Medulla oblongata (tissue), 1 donor: Measurements from ENCODE around the gene HEPACAM.

Experiments
- DNase-seq: peaks from one replicate; pipeline ENCODE4 v3.0.0-alpha.2; 2015; ENCODE audit errors: extremely low spot score

Gene HEPACAM

DNA sequence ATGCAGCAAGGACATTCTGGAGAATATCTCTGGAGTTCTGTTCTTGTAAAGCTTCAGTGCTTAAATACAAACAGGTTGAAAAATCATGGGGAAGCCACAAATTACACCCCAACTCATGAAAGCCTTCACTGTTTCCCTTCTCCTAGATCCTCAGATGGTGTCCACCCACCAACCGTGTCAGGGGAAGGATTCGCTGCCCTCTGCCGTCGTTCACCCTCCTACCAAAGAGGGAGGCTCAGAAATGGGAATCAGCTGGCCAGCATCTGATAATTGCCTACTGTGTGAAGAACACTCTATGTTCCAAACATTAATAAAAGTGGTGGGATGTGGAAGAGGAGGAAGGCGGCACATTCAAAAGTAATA is 7.4 kb upstream of the HEPACAM start:
- DNase-seq, result peak; percentile 93

DNA sequence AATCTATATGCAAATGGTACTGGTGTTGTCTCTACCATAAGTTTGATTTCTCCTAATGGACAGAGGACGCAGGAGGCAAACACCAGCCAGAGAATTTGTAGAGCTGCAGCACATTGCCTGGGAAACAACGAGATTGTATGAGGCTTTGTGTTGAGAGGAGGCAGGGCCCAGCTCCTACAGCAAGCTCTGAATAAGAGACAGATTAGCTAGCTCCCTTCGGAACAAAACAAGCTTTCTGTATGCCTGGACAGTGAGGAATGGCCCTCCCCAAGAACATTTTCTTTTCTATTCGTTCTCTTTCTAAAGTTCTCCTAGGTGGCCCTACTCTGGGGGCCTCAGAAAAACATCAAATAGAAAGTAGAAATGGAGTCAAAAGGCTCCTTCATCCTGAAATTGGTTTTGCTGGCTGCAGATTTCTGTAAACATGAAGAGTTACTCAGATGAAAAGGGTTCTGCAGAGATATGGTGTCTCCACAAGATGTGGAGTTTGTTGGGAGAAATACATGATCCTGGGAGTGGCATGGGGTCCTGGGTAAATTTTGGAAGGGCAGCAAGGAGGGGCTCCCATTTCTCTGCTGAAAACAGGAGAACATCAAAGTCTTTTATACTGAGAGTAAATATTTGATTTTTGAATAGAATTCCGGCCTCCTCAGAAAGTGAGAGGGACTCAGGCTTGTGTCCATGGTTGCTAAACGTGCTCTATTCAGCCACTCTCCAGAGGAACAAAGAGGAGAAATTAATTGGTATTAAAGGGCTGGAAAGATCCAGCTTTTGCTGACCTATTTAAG is 6.8 kb upstream of the HEPACAM start:
- DNase-seq, result peak; percentile 93

DNA sequence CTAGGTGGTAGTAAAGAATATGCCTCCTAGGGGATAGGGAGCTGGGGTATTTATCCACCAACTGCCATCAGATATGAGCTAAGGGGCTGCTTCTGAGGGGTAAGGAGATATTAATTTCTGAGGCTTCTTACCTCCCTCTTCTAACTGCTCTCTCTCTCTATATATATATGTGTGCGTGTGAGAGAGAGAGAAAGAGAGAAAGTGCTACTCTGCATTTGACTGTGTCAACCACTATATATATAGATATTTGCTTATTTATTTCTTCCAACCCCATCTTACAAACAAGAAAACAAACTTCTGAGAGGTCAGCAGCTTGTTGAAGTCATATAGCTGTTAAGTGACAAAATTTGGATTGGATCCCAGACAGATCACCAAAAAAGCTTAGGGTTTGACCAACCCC is 5.9 kb upstream of the HEPACAM start:
- no peak for DNase-seq

DNA sequence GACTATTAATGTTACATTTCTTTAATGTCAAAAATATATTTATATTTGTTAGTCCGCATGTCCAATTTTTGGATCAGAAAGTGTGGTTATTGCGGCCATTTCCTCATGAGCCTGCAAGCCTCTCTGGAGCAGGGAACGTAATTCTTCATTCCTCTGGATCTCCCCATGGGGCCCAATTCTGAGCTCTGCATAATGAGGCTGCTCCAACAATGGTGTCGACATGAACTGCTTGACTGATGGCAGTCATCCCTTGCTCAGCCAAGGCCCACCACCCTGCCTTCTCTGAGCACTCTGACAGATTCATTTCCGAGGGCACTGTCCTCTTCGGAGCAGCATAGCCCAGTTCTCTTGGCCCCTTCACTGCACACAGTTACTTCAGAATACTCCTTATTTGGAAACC is 3.1 kb upstream of the HEPACAM start:
- no peak for DNase-seq

DNA sequence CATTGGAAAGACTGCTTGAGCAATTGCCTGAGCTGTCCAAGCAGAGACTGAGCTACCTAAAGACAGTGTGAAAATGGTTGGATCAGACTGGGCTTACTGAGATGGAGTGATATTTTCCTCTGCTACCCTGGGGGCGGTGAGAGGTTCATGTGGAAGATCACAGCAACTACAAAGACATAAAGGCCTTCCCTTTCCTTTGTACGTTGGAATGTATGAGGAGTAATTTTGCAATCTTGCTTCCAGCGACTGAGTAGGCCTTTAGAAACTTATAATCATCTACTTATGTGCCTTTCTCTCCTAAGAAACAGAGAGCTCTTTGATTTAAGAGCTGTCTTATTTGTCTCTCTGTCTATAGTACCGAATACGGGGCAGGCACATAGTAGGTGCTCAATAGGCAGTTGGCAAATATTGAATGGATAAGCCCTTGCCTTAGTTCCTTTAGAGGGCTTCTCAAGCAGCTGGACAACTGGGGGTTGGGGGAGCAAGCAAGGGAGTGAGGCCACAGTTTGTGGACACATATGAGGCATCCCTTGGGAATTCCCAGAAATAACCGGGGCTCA is 2.4 kb upstream of the HEPACAM start:
- DNase-seq, result no peak

DNA sequence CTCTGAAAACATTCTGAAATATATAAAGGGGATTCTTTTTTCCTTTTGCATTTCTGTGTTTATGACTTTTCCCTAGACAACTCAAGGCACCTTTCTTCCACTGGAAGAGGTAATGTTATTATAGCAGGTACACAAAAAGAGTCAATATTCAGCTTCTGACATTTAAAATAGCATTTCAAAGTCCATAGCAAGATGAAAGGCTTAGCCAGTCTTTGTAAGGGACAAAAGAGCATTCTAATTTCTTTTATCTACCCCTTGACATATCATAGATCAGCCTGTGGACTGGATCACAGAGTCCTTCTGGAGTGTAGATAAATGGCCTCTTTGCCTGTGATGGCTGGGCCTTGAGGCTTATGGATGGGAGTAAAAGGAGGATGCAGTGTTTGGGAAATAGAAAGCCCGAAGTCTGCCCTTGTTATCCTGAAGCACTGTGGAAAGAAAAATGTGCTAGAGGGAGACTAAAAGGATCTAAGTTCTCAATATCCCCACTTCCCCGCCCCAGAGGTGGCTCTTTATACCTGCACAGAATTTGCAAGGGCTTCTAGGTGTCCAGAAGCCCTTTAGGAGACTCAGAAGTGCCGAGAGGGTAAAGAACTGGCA is 1.6 kb upstream of the HEPACAM start:
- DNase-seq, result no peak

DNA sequence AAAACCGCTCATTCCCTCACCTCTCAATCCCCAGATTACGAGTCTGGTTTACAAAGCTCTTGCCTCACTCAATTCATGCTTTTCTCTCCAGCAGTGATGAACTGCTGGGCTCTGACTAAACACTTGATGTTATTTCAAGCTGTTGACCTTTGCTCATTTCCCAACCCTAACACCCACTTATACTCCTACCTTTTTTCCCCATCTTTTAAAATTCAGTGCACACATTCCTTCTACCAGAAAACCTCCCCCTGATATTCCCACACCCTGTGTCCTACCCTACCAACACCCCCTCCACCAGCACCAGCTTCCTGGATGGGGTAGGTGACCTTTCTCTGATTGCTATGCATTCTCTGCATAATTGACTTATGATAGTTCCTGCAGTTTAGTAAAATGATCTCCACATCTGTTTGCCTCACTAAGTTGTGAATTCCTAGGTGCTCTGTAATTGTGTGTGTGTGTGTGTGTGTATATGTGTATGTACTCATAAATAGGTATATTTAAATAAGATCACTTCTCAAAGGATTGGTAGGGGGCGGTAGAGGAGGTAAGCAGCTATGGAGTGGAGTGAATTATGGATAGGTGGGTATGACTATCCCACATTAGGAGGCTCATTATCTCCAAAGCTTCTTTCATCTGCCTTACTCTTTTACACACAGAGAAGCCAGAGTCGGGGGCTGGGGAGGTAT is 842 bp downstream of the HEPACAM start:
- DNase-seq, result no peak

DNA sequence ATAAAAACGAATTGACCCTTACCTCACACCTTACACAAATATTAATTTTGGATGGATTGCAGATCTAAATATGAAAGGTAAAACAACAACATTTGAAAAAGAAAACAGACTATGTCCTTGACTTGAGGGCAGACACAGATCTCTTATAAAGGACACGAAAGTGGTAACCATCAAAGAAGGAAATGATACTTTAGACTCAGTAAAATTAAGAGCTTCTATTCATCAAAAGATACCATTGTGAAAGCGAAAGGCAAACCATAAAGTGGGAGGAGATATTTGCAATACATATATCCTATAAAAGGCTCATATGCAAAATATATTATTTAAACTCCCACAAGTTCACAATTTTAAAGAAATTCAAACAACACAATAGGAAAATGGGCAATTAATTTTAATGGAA is 5.0 kb downstream of the HEPACAM start:
- DNase-seq, result no peak

DNA sequence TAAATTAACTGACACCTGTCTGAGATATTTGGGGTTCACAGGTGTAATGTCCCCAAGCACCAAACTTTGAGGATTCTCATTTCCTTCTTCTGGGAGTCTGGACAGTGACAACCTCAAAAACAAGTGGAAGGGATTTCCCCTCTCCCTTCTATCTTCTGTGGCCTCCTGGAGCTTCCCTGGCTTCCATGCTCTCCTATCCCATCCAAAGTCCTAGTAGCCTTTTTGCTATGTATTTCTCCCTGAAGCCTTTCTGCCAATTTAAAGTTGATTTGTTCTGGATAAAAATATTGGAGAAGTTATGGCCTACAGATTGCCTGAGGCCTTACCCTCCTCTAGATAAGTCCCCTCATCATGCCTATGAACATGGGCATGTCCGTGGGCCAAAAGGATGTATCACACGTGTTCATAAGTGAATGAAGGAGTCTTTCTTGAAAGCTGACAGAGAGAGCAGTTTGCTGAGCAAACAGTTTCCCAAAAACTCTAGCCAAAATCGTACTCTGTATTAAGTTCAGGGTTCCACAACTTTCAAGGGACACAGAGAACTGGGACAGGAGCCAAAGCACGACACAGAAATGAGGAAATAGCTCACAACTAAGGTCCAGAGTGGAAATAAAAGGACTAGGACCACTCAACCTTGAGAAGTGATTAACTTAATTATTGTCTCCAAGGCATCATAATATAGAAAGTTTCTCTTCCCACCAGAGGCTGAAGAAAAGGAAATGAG is 6.7 kb downstream of the HEPACAM start:
- peak; percentile 76 for DNase-seq

DNA sequence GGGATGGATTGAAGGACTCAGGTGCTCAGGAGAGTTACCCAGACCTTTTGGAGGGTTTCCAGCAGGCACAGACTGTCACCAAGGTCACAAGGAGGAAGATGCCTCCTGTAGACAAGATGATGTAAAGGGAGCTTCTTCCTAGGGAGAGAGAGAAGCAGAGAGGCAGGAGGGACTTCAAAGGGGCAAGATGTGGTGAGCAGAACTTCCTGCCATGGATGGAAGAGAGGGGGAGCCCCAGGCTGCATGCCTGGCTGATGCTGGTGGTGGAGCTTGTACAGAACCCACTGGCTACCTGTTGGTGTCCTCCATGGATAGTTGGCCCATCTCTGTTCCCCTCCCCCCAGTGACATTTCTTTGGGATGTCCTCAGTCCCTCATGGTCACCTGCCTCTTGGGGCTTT is 12.6 kb downstream of the HEPACAM start:
- DNase-seq, result no peak

DNA sequence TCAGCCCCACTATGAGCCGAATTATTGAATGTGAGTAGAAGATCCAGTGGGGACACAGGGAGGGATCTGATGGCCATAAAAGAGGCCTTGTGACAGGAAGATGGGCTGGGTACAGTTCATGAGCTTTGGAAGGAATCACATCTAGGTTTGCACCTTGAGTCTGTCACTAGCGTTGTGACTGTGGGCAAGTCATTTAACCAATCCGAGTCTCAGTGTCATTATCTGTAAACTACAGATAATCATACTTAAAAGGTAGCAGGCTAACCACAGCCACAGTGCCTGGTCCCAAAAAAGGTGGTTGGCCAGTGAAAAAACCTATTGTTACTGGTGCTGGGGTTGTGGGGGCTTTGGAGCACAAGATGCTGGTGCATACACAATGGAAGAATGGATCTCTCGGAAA is 13.0 kb downstream of the HEPACAM start:
- no peak for DNase-seq

DNA sequence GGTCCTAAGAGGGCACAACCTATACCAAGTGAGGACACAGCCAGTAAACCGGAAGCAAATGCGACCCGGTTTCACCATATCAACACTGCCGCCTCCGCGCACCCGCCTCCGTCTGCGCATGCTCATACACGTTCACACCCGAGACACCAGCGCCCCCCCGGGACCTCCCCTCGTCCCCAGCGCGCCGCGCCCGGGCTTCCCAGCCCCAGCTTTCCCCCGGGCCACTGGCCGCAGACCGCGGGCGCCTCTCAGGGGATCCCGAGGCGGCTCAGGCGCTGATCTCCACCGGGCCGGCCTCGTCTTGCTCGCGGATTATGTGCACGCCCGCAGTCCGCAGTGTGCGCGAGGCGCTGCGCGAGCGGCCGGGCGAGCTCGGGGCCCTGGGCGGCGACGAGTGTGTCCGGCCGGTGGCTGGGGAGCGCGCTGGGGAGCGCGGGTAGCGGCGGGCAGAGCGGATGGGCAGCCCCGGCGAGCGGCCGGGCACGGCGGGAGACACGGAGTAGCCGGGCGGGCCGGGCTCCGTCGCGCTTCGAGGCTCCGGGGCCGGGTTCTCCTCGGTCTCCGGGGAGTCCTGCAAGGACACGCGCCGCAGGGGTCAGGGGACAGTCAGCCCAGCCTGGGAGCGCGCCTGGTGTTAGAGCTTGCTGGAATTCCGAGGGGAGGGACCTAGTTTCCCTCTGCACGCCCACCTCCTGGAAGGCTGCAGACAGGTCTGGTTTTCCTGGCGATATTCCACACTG is 14.8 kb downstream of the HEPACAM start:
- no peak for DNase-seq

DNA sequence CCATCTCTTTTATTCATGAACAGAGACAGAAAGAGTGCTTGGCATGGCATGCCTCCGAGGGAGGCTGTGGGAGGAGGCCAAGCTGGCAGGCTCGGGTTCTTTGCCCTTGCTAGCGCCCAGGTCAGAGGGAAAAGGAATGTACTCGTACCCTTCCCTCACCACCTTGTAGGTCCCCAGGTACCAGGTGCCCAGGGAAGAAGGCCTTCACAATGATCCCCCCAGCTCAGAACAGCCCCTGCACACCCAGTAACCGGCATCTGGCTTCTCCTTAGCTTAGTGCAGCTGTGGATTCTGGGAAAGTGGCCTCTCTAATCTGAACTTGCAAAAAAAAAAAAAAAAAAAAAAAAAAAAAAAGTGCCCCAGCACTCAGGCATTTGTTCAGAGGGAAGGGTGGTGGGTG is 15.5 kb downstream of the HEPACAM start:
- no peak for DNase-seq

DNA sequence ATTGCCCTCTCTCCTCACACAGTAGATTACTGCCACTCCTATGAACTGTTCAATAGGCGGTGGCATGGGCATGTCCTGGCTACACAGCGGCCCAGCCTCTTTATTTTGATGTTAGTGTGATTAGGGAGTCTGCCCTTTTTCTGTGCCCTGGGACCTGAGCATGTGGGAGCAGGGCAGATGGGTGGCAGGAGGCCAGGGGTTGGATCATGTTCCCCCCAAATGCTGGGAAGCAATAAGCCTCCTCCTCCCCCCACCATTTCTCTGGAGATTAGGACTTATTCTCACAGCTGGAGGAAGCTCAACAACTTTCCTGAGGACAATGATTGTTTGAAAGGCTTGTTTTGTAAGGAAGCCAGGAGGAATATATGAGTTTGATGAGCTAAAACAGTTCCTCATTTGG is 15.9 kb downstream of the HEPACAM start:
- DNase-seq, result peak; percentile 63

DNA sequence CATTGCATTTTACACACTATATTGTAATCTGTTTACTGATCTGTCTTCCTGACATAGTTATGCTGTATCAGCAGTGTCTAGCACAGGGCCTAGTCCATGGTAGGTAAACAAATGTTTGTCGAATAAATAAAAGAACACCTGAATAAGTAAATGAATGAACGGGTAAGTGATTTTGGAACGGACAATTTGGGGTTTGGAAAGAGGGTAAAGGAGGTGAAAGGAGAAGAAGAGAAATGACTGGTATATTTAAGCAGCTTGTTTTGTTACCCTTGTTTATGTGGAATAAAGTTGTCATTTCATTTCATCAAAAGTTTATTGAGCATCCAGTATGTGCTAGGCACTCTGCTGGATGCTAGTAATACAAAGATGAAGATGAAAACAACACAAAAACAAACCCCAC is 16.9 kb downstream of the HEPACAM start, which contains the start of gene HEPN1:
TSS of gene HEPN1 (plus strand) at position 301 of the 400 bp plus-strand sequence.
- no peak for DNase-seq

DNA sequence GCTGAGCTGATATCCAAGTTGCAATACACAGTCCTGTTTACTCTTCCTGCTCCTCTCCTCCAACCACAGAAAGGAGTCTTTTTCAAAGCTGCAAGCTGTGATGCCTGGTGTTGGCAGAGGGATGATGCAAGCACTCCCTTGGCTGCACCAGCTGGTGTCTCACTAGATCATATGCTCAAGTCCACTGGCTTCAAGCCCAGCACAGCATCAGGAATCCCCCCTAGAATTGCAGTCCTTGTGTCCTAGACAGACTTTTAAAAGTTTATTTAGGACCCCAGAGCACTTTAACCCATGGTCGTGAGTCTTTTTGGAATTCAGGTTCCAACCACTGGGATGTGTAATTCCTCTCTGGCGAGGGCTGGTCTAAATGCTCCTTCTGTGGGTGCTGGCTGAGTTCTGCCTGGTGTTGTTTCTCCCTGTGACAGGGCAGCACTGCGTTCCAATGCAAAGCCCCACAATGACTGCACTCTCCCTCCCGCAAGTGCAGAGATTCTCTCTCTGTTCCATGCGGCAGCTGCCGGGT is 18.7 kb downstream of the HEPACAM start:
- peak; percentile 94 for DNase-seq

DNA sequence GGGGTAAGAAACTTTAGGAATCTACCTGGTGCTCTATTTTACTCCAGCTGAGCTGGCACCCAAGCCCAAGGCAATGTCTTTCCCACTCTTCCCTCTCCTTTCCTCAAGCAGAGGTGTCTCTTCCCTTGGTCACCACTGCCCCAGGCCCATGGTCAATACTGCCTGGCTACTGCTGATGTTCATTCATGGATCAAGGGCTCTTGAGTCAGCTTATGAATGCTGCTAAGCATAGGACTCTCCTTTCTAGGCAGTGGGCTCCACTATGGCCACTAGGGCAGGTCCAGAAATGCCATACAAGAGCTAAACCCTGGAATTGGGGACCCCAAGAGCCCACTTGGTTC is 19.5 kb downstream of the HEPACAM start:
- no peak for DNase-seq

DNA sequence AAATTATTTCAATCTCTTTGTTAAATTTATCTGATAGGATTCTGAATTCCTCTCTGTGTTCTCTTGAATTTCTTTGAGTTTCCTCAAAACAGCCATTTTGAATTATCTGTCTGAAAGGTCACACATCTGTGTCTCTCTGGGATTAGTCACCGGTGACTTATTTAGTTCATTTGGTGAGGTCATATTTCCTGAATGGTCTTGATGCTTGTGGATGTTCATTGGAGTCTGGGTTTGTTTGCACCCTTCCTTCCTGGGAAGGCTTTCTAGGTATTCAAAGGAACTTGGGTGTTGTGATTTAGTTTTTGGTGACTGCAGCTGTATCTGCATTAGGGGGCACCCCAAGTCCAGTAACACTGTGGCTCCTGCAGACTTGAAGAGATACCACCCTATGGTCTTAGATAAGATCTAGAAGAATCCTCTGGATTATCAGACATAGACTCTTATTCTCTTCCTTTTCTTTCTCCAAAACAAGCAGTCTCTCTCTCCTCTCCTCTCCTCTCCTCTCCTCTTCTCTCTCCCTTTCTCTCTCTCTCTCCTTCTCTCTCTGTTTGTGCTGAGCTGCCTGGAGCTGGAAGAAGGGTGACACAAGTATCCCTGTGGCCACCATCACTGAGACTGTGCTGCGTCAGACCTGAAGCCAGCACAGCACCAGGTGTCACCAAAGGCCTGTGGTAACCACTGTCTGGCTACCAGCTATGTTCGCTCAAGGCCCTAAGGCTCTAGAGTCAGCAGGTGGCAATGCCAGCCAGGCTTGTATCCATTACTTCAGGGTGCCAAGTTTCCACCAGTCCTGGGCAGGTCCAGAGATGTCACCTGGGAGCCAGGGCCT is 20.1 kb downstream of the HEPACAM start:
- no peak for DNase-seq

DNA sequence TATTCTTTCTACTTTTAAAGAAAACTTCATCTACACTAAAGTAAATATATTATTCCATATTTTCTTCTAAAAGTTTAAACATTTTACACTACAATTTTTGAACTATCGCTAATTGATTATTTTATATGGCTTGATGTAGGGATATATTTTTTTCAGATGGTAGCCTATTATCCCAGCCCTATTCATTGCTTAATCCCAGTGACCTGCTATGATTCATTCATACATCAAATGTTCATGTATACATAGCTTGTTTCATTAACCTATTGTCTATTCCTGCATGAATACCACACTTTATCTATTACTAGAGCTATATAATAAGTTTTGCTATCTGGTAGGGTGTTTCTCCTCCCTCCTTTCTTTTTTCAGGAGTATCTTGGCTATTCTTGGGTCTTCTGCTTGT is 33.2 kb downstream of the HEPACAM start:
- no peak for DNase-seq

DNA sequence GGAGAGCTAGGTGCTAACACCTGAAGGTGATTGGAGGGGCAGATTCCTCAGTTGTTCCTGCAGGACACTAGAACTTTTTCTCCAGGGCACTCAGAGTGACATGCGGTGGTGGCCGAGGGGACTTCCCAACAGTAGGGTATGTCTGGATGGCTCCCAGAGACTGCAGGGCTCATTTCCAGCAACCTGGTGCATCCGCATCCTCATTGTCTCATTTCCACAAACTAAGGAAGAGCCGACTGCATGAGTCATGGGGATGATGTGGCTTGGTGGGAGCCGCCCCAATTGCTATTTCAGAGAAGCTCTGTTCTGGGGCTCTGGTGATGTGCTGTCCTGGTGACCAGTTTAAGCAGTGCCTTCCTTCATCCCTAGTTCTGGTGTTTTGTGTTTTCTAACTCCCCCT is 35.4 kb downstream of the HEPACAM start:
- no peak for DNase-seq
